Activated gamma-delta T cell (primary cell): ENCODE measurements around the gene FRS3.
"Not testable (repeated sequence)": the region's sequence is repeated elsewhere in the genome, so short reads cannot be mapped to it uniquely, and the experiment has no call there.

ENCODE experiments used
- DNase-seq: peaks from one replicate; lab custom pipeline; 2025; lab: John Stamatoyannopoulos, UW

Gene FRS3

GRCh38 chr6:41769376-41769775 is 10.3 kb downstream of the FRS3 start:
- no peak for DNase-seq

GRCh38 chr6:41768545-41769308 is 11.0 kb downstream of the FRS3 start:
- no peak for DNase-seq

GRCh38 chr6:41767112-41767833 is 12.4 kb downstream of the FRS3 start:
- no peak for DNase-seq

GRCh38 chr6:41766043-41766664 is 13.5 kb downstream of the FRS3 start:
- not testable (repeated sequence) for DNase-seq

- no peak for DNase-seq
These were observed 16.2 kb downstream of the FRS3 start for GRCh38 chr6:41763470-41763869.

- no peak for DNase-seq
These were observed 19.7 kb downstream of the FRS3 start for GRCh38 chr6:41759905-41760579.

GRCh38 chr6:41759106-41759904 is 20.4 kb downstream of the FRS3 start:
- no peak for DNase-seq

- DNase-seq, result no peak
These were observed 21.1 kb downstream of the FRS3 start for GRCh38 chr6:41758641-41759035.

- DNase-seq, result no peak
These were observed 21.6 kb downstream of the FRS3 start for GRCh38 chr6:41757931-41758640.

GRCh38 chr6:41757271-41757670 is 22.4 kb downstream of the FRS3 start:
- DNase-seq, result no peak

GRCh38 chr6:41756354-41756753 is 23.3 kb downstream of the FRS3 start:
- DNase-seq, result no peak

GRCh38 chr6:41755895-41756294 is 23.8 kb downstream of the FRS3 start:
- no peak for DNase-seq

- no peak for DNase-seq
These were observed 29.3 kb downstream of the FRS3 start for GRCh38 chr6:41750374-41750773.

GRCh38 chr6:41748542-41748941 is 31.2 kb downstream of the FRS3 start:
- DNase-seq, result no peak

GRCh38 chr6:41748102-41748477 is 31.6 kb downstream of the FRS3 start:
- no peak for DNase-seq

- no peak for DNase-seq
These were observed 32.2 kb downstream of the FRS3 start, which contains the start of gene PGC for GRCh38 chr6:41747256-41748101. PGC (minus strand) TSS chr6:41747397; CDS start chr6:41747334, 63 bp downstream.

- DNase-seq, result no peak
These were observed 33.6 kb downstream of the FRS3 start for GRCh38 chr6:41746107-41746506.

- DNase-seq, result no peak
These were observed 35.4 kb downstream of the FRS3 start for GRCh38 chr6:41744236-41744787.

- no peak for DNase-seq
These were observed 36.1 kb downstream of the FRS3 start for GRCh38 chr6:41743406-41744235.
